ENCODE measurements around the gene CAMTA1.
A peak's percentile ranks its signal among the peaks of the same experiment; 100 is the strongest.

The CAMTA1 gene

DNA sequence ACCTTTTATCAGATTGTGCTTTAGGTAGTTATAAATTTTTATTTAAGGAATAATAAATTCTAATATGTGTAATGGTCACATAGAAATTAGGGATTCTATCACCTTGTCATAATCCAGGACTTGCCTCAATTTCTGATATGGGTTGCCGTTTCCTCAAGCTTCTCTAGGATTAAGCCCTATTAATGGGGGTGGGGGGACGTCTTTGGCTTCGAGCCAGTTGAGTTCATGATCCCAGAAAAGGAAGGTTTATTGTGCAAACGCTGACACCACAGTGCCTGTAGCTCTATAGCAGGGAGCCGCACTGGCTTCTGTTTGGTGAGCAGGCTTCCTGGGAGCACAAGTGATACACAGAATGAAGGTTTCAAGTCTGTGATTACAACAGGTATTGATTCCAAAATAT, 963.9 kb downstream of the CAMTA1 start:
- TF ChIP-seq, protein P1, sequence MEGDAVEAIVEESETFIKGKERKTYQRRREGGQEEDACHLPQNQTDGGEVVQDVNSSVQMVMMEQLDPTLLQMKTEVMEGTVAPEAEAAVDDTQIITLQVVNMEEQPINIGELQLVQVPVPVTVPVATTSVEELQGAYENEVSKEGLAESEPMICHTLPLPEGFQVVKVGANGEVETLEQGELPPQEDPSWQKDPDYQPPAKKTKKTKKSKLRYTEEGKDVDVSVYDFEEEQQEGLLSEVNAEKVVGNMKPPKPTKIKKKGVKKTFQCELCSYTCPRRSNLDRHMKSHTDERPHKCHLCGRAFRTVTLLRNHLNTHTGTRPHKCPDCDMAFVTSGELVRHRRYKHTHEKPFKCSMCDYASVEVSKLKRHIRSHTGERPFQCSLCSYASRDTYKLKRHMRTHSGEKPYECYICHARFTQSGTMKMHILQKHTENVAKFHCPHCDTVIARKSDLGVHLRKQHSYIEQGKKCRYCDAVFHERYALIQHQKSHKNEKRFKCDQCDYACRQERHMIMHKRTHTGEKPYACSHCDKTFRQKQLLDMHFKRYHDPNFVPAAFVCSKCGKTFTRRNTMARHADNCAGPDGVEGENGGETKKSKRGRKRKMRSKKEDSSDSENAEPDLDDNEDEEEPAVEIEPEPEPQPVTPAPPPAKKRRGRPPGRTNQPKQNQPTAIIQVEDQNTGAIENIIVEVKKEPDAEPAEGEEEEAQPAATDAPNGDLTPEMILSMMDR (IDR thresholded peaks at IDR 0.05; ENCODE audit: borderline replicate concordance, insufficient read depth, low read depth, low read length): no peak
- H3K4me3 ChIP-seq (ENCODE audit: low read depth, low read length): no peak overlapping the region

DNA sequence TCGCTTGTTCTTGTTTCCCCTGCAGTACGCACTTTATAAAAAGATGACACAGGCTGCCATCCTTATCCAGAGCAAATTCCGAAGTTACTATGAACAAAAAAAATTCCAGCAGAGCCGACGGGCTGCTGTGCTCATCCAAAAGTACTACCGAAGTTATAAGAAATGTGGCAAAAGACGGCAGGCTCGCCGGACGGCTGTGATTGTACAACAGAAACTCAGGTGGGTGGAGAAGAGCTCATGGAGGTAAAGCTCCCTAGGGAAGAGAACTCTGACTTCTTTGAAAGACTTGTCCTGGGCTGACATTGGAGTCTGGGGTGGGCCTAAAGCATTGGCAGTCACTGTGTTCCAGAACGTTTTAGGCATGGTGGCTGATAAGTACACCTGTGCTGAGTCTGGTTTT, 965.9 kb downstream of the CAMTA1 start:
- no peak overlapping the region for H3K4me3 ChIP-seq (ENCODE audit: low read depth, low read length)
- TF ChIP-seq, protein P1 (IDR thresholded peaks at IDR 0.05; ENCODE audit: borderline replicate concordance, insufficient read depth, low read depth, low read length): no peak

DNA sequence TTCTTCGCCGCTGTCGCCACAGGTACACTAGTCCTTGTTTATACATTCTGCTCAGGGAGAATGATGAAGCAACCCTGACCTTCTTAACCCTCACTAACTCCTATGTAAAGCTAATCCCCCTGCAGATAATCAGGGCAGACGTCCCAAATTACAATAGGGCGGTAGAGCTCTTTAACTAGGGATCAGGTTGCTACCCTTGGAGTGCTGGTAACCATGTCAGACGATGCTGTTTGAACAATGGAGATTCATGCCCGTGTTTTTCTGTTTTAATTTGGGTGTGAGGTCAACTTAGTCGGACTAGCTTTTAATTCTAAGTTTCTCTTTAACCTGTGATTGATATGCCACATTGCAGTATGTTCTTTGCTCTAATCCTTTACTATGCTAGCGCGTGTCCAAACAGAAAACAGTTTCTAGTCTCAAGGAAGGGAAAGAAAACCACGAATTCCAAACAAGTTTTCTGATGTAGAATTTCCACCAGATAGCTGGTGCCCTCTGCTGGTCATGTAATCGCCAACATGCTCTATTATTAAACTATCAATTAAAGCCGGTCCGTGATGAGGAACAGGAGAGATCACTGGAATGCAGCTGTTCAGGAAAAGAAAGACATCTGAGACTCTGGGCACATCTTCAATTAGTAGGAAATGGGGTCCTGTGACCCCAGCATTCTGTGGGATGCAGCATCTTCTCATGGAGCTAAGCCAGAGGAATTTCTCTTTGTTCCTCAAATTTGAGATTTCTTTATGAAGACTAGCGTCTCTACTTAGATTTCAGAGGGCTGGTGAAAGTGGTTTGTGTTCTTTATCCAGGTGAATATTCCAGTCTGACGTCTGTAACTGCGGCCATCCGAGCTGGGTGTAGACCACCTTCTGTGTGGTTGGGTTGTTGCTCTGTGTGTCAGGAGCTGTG, 967.5 kb downstream of the CAMTA1 start:
- no peak overlapping the region for H3K4me3 ChIP-seq (ENCODE audit: low read depth, low read length)
- TF ChIP-seq, protein P1 (IDR thresholded peaks at IDR 0.05; ENCODE audit: borderline replicate concordance, insufficient read depth, low read depth, low read length): peak; percentile 53; the same call in 1 of the 2 replicates

DNA sequence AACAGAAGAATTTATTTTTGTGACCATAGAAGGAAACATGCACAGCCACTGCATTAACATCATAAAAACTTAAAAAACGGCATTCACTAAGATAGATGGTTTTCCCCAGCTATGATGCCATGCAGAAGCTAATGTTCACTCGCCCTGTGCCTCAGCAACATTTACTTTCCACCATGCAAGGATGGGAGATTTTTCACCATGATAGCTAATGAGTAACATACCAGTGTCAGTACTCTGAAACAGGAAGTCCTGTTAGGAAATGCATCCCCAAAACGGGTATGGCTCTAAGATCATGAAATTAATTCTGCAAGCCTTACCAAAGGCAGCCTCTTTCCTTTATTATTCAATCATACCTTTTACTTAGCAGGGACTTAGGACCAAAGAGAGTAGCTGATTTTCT, 968.4 kb downstream of the CAMTA1 start:
- no peak overlapping the region for H3K4me3 ChIP-seq (ENCODE audit: low read depth, low read length)
- TF ChIP-seq, protein P1 (IDR thresholded peaks at IDR 0.05; ENCODE audit: borderline replicate concordance, insufficient read depth, low read depth, low read length): no peak

DNA sequence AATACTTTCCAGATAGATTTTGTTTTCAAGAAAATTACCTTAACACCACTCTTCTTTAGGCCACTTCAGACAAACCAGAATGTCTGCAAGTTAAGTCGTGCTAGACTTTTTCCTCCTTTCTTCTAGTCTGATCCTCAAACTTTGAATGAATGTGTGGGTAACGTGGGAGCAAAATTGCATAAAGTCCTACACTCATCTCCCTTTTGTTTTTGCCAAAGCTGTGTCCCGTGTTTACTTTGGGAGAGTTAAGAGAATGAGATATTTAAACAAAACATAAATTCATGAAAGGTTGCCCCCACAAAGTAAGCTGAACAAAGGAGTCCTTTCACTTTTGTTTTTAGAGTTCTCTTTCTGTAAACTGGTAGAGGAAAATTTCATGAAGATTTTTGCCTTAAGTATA, 969.0 kb downstream of the CAMTA1 start:
- TF ChIP-seq, protein P1 (IDR thresholded peaks at IDR 0.05; ENCODE audit: borderline replicate concordance, insufficient read depth, low read depth, low read length): no peak
- no peak overlapping the region for H3K4me3 ChIP-seq (ENCODE audit: low read depth, low read length)

DNA sequence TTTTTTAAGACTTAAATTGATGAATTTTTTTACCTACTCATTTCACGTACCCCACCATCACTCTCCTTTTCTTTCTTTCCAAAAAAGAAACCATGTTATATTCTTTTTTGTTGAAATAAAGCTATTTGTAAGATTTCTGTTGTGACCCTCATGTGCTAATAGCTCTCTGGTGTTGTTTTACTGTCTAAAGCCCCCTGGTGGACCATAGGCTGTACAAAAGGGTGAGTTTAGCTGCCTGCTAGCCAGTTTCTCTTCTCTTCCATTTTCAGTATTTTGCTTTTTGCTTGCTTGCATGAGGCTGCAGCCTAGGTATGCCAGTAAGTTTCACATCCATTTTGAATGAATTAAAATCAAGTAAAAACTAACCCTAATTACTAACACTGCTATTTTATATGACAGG, 970.2 kb downstream of the CAMTA1 start:
- no peak overlapping the region for H3K4me3 ChIP-seq (ENCODE audit: low read depth, low read length)
- TF ChIP-seq, protein P1 (IDR thresholded peaks at IDR 0.05; ENCODE audit: borderline replicate concordance, insufficient read depth, low read depth, low read length): peak; percentile 30; the same call in 1 of the 2 replicates

DNA sequence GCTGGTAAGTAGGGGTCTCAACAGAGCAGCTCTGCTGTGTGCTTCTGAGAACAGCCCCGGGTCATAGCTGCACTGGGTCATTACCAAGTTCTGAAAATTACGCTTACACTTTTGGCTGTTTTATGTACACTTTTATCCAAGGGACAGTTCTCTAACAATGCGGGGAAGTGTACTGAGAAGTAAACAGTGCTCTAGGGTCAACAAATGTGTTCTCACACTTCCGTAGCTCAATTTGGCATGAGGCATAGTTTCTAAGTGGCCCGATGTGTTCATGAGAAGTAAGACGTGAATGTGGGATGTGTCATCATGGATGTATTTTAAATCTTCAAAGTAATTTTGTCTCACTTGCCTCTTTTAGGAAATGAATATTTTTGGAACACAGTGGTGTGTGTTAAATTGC, 975.0 kb downstream of the CAMTA1 start:
- no peak overlapping the region for H3K4me3 ChIP-seq (ENCODE audit: low read depth, low read length)

More for the DNA sequence above, 975.0 kb downstream of the CAMTA1 start:
- TF ChIP-seq, protein P1 (IDR thresholded peaks at IDR 0.05; ENCODE audit: borderline replicate concordance, insufficient read depth, low read depth, low read length): no peak
